Measurements from ENCODE around the gene MANF. TPM values are rescaled to one million over a fixed set of nuclear protein-coding genes. Genes with fewer than 3 reads are reported as not detected.

The MANF gene
- total RNA-seq, 1 donor from 2014 or later, result 118 TPM

GRCh38 chr3:51436998-51437639 lies 52.0 kb downstream of the MANF start:
- Mint-ChIP-seq H3K9me3 (ENCODE audit: low read depth) (no peaks in the 10 kb centered on the region), H3K27me3 (ENCODE audit: low read depth) (no peaks in the 10 kb centered on the region), H3K4me3 (ENCODE audit: unreplicated experiment) (no peak overlapping the region), H3K36me3 (ENCODE audit: low read depth) (peaks cover 26% of the 10 kb centered on the region), H3K4me1 (ENCODE audit: low read depth) (peaks cover 11% of the 10 kb centered on the region), H3K27ac (ENCODE audit: unreplicated experiment) (no peak overlapping the region)
- no peak for DNase-seq (ENCODE audit: low spot score)
- TF ChIP-seq, protein P1, sequence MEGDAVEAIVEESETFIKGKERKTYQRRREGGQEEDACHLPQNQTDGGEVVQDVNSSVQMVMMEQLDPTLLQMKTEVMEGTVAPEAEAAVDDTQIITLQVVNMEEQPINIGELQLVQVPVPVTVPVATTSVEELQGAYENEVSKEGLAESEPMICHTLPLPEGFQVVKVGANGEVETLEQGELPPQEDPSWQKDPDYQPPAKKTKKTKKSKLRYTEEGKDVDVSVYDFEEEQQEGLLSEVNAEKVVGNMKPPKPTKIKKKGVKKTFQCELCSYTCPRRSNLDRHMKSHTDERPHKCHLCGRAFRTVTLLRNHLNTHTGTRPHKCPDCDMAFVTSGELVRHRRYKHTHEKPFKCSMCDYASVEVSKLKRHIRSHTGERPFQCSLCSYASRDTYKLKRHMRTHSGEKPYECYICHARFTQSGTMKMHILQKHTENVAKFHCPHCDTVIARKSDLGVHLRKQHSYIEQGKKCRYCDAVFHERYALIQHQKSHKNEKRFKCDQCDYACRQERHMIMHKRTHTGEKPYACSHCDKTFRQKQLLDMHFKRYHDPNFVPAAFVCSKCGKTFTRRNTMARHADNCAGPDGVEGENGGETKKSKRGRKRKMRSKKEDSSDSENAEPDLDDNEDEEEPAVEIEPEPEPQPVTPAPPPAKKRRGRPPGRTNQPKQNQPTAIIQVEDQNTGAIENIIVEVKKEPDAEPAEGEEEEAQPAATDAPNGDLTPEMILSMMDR (IDR thresholded peaks at IDR 0.05), result no peak

Other genes with a start within 250 kb of the MANF start
- 39.5 to 43.8 TPM (median 39.6 TPM) in 3 replicates for gene RBM15B, start 6.0 kb downstream of the MANF start, total RNA-seq
- gene DCAF1, start 114.7 kb downstream of the MANF start, total RNA-seq, result 13.8 to 17.6 TPM (median 13.8 TPM) in 3 replicates
- 19.3 to 26.9 TPM (median 20.4 TPM) in 3 replicates for gene RAD54L2, start 153.4 kb downstream of the MANF start, total RNA-seq